GM21526 (cell line): ENCODE data around the gene UHMK1.
"Not testable (repeated sequence)": the region's sequence is repeated elsewhere in the genome, so short reads cannot be mapped to it uniquely, and the experiment has no call there.

Experiments
- ATAC-seq: cut with Tn5 transposase; IDR thresholded peaks from one replicate; pipeline ENCODE4 v1.9.1; 2021; ENCODE audit warnings: moderate library complexity; ENCODE audit not compliant: unreplicated experiment, low FRiP score

UHMK1 gene

DNA sequence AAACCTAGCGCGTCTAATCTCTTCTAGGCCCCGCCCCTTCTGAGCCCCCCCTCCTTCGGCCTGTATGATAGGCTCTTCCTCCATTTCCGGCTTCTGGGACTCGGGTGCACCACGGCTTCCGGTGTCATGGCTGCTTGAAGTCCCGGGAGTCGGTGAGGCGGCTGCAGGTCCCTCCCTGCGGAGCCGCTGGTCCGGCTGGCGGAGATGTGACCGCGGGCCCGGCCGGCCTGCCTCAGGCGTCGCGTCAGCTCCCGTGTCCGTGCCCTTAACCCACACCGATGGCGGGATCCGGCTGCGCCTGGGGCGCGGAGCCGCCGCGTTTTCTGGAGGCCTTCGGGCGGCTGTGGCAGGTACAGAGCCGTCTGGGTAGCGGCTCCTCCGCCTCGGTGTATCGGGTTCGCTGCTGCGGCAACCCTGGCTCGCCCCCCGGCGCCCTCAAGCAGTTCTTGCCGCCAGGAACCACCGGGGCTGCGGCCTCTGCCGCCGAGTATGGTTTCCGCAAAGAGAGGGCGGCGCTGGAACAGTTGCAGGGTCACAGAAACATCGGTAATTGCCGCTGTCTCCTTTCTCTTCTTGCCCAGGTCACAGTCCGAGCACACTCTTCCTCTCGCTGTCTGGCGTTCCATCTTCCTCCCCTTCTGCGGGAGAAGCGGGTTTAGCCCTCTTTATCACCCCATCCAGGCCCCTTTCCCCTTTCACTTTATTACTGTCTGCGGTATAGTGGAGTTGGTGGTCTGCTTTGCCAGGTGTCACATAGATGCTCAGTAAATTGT is at the start of gene UHMK1:
Gene UHMK1, plus strand, starts transcription at position 96 of the 773 bp plus-strand sequence. Its CDS starts 183 bp downstream, at position 279.
- ATAC-seq = peak; percentile 92

DNA sequence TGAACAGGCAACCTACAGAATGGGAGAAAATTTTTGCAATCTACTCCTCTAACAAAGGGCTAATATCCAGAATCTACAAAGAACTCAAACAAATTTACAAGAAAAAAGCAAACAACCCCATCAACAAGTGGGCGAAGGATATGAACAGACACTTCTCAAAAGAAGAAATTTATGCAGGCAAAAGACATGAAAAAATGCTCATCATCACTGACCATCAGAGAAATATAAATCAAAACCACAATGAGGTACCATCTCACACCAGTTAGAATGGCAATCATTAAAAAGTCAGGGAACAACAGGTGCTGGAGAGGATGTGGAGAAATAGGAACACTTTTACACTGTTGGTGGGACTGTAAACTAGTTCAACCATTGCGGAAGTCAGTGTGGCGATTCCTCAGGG is 43.3 kb upstream of the UHMK1 start:
- ATAC-seq = not testable (repeated sequence)

DNA sequence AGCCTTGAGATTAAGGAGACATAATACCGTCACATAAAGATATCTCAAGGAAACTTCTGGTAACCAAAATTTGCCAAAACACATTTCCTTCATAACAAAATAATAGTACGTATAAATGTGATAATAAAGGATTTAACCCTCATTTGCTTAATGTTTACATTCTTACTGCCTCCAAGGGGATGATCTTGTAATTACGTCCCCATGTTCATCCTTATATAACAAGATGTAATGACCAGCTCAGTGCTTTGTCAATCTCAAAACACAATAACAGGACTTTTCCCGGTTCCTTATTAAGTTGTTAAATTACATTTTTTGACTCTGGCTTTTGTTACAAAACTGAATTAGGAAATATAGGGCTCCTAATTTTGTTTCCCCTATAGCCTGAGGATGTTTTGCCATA is 41.3 kb upstream of the UHMK1 start:
- ATAC-seq = no peak

GRCh38 chr1:162458236-162458635 is 39.4 kb upstream of the UHMK1 start:
- no peak for ATAC-seq

- ATAC-seq = not testable (repeated sequence)
These were observed 35.2 kb upstream of the UHMK1 start for GRCh38 chr1:162462425-162462824.

- ATAC-seq = no peak
These were observed 34.6 kb upstream of the UHMK1 start for GRCh38 chr1:162463021-162463420.

DNA sequence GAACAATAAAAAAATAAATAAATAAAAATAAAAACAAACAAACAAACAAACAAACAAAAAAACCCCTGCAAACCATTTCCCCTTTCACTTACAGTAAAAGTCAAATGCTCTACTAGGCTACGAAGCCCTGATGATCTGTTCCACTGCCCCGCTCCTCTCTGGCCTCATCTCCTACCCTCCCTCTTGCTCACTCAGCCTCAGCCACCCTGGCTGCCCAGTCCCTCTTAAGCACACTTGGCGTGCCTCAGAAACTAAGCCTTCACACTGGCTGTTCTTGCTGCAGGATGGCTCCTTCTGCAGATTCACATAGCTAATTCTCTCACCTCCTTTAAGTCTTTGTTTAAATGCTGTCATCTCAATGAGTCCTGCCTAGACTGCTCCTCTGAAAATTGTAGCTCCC is 30.8 kb upstream of the UHMK1 start:
- no peak for ATAC-seq

DNA sequence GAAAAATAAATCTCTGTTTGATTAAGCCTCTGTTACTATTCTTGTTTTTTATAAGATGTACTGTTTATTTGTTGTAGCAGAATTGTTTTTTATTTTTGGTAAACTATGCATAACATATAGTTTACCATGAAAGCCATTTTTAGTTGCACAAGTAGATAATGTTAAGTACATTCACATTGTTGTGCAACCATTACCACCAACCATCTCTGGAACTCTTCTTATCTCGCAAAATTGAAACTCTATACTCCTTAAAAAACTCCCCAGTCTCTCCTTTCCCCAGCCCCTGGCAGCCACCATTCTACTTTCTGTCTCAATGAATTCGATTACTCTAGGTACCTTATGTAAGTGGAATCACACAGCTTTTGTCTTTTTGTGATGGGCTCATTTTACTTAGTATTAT is 27.4 kb upstream of the UHMK1 start:
- no peak for ATAC-seq

DNA sequence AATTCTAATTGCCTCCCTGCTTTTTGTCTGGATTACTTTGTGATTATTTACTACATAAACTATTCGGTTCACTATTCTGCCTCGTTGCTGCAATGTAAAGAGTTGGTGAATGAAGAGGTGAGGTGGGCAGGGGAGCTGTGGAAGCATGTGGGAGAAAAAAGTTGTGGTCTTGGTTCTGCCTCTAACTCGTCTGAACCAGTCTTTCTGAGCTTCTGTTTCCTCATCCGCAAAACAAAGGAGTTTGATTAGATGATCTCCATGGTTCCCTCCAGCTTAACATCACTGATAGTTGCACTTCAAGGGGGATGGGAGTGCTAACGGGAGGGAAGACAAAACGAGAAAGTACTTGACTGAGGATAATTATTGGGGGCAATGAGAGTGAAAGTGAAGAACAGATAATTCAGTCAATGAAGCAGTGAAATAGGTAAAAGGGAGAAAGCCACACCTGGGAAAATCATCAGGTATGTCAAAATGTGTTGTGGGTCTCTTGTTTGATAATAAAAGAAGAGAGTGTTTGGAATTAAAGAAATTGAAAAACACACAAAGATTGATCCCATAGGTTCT is 26.2 kb upstream of the UHMK1 start:
- ATAC-seq = no peak

DNA sequence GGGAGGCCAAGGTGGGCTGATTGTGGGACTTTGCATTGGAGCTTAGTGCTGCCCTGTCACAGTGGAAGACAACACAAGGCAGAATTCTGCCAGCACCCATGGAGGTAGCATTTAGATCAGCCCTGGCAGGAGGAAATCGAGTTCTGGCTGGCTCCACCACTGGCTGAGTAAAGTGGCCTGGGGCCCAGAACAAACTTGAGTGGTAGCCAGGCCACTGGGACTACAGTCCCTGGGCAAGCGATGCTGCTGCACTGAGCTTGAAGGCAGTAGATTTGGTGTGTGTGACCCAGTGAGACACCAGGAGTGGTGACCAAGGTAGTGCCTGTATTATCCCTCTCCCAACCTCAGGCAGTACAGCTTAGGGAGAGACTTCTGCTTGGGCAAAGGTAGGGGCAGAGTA is 22.5 kb upstream of the UHMK1 start:
- no peak for ATAC-seq

DNA sequence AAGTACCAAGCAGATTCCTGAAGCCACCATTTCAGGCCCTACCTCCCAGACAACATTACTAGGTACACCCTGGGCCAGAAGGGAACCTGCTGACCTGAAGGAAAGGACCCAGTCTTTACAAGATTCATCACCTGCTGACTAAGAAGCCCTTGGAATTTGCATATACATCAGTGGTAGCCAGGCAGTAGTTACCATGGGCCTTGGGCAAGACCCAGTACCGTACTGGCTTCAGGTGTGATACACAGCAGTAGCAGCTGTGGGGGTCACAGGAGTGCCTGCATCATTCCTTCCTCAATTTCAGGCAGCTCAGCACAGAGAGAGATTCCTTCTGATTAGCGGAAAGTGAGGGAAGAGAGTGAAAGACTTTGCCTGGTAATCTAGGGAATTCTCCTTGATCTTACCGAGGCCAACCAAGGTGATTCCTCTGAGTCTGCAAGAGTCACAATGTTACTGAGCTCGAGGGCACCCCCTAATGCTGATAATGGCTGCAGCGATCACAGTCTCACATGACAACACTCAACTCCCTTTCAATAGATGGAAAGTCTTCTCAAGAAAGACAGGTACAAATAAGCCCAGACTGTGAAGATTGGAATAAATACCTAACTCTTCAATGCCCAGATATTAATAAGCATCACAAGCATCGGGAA is 22.0 kb upstream of the UHMK1 start:
- no peak for ATAC-seq

GRCh38 chr1:162476620-162477019 is 21.0 kb upstream of the UHMK1 start:
- ATAC-seq = no peak

DNA sequence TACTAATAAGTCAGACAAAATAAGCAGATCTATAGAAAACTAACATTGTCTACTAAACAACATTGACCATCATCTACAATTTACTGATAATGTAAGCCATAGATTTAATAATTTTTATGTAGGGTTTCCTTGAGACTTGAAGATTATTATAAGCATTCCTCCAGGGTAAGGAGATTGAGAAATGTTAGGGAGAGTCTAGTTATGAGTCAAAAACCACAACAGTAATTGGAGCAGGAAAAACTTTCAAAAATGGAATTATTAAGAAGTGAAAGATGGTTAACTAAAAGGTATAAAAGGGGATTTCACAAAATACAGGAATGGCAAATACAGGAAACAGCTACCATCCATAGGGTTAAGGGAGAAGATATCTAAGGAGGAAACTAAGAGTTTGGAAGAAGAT is 12.4 kb upstream of the UHMK1 start:
- no peak for ATAC-seq

GRCh38 chr1:162487241-162487640 is 10.4 kb upstream of the UHMK1 start:
- no peak for ATAC-seq

DNA sequence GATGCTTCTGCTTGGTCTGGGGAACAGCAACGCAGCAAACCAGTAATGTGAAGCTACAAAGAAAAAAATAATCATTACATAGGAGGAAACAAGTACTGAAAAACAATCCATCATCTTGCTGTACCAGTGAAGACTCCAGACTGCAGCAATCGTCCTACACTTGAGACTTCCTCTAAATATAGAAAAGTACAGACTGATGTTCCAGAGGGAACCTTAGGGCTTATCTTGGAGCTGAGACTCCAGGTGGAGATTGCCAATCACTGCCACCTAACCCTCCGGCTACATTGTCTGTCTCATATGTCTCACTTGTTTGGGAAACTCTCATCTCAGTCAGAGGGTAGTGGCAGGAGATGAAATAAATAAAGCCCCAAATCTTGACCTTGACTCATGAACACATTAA is 9.4 kb upstream of the UHMK1 start:
- ATAC-seq = no peak

DNA sequence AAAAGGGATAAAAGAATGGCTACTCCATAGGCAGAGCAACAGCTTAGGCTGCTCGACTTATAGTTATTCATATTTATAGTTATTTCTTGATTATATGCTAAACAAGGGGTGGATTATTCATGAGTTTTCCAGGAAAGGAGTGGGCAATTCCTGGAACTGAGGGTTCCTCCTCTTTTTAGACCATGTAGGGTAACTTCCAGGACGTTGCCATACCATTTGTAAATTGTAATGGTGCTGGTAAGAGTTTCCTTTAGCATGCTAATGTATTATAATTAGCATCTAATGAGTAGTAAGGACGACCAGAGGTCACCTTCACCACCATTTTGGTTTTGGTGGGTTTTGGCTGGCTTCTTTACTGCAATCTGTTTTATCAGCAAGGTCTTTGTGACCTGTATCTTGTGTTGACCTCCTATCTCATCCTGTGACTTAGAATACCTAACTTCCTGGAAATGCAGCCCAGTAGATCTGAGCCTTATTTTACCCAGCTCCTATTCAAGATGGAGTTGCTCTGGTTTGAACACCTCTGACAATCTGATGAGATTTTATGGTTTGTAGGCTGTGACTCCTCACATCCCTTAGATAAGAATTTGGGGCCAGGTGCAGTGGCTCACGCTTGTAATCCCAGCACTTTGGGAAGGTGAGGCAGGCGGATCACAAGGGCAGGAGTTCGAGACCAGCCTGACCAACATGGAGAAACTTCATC is 1.9 kb upstream of the UHMK1 start:
- not testable (repeated sequence) for ATAC-seq

DNA sequence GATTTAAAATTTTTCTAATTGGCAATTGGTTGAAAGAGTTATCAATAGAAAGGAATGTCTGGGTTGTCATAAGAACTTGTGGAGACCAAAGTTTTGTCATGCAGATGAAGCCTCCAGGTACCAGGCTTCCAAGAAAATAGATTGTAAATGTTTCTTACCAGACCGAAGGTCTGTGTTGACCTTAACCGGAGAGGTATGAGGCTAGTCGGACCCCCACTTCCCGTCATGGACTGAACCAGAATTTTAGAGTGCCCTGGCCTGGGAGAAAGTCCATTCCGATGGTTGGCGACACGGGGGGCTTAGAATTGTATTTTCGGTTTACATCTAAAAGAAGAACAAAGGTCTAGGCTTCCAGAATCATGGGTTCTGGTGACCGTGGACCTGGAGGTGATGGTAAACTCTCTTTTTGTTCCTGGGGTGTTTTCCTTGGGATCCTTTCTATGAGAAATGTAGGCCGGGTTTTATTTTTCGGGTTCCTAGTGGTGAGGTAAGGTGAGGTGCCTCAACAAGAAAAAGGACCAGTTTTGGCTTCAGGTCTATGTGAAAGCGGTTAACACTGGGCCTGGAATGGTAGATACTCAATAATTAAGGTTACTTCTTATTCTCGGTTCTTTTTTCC is 405 bp upstream of the UHMK1 start:
- no peak for ATAC-seq

GRCh38 chr1:162498496-162498810 is 835 bp downstream of the UHMK1 start:
- peak; percentile 14 for ATAC-seq

- ATAC-seq = no peak
These were observed 3.2 kb downstream of the UHMK1 start for GRCh38 chr1:162500805-162501204.

- no peak for ATAC-seq
These were observed 4.5 kb downstream of the UHMK1 start for GRCh38 chr1:162502077-162502476.

- ATAC-seq = no peak
These were observed 5.3 kb downstream of the UHMK1 start for GRCh38 chr1:162502928-162503327.
